ENCODE results near the gene EML4.
"Not testable (repeated sequence)": the region's sequence is repeated elsewhere in the genome, so short reads cannot be mapped to it uniquely, and the experiment has no call there.

The EML4 gene

DNA sequence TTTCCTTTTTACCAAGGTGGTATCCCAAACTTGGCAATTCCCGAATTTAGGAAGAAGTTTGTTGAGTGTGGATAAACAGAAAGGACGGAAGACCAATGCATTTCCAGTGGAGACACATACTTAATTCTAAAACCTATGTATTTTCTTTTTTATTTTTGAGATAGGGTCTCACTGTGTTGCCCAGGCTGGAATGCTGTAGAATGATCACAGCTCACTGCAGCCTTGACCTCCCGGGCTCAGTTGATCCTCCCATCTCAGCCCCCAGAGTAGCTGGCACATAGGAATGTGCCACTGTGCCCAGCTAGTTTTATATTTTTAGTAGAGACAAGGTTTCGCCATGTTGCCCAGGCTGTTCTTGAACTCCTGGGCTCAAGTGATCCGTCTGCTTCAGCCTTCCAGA is 101.6 kb downstream of the EML4 start:
- no peak for DNase-seq

DNA sequence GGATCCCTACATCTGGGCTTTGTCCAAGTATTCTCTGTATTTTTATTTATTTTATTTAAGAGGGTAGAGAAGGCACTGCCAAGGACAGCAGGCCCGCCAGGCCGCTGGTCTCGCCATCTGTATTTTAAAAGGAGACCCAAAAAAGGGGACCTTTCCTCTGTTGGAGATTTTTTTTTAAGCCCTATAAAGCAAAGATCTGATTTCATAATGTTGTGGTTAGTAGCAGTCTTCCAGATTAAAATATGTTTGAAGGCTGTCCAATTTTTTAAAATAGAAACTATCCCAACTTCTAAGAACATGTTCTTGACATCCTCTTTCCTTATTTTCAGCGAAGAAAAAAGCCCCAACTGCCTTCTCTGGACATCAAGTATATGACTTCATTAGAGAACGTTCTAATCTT is 102.1 kb downstream of the EML4 start:
- DNase-seq = not testable (repeated sequence)

DNA sequence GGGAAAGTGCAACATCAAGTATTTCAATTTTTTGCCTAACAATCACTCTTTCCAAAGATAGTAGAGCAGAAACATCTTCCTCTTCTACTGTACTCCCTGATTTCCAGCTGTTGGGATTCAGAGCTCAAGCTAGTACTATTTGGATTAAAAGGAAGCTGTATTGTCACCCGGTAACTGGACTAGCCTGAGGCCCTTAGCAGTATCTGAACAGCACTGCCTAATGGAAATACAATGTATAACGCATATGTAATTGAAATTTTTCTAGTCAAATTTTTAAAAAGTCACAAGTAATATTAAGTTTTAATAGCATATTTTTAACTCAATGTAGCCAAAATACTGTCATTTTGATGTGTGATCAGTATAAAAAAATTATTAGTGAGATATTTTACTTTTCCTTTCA is 105.7 kb downstream of the EML4 start:
- DNase-seq = no peak

DNA sequence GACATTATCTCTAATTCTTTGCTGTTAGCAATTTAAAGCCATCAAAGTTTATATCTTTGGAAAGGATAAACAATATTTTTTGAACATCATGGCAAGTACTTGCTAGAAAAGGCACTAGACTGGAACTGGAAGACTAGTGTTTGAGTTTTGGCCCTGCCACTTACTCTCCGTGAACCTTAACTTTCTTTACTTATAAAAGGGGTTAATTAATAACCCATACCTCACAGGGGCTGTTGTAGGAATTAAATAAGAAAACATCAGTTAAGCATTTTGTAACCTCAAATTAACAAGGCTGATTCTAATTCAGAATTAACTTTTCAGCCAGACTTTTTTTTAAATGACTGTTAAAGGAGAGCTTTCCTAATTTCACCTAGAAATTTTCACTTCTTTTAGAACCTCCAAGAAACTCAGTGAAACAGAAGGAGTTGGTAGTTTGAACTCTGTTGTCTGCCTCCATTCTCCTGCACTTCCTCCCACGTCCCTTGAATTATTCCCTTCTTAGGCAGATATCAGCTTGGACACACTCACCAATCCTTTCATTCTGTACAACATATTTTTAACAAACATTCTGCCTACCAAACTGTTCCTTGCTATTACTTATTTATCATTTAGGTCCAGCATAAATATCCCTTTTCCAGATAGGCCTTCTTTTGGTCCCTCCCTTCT is 112.4 kb downstream of the EML4 start:
- DNase-seq = no peak

DNA sequence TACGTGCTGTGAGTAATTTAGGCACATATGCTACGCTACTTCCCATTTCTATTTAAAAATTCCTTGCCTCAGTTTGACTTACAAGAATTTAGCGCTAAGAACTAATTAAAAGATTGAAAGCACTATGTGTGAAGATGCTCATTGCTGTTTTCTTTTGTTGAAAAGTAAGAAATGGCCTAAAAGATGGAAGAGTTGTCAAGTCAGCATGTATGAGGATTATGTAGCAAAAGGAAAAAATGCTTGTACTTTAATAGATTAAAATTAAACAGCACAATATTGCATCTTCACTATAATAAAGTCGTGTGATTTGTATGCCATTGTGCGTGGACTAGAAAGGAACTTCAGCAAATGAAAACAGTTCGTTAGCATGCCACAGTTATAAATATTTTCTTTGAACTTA is 114.9 kb downstream of the EML4 start:
- no peak for DNase-seq

DNA sequence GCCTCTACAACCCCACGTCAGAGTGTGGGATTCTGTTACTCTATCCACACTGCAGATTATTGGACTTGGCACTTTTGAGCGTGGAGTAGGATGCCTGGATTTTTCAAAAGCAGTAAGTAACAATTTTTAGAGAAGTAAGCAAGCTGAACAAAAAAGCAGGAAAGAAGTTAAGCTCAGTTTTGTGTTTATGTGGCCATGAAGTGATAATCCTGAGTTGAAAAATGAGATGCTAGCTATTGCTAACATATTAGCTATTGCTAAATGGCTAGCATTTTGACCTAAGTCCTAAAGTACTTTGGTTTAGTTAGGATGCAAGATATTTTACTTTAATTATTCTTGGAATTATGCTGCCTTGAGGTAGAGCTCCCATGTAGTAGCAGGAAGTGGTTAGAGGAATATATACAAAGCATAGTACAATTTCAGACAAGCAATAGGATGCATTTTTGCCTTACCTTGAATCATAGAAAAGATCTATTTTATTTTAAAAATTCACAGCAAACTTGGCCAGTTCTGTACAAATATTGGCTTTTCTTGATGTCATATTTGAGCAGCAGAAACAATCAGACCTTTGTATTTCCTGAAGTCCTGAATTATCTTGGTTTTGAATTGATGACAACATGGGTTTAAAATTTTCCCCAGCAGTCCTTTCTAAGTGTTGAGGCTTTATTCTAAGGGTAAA is 117.3 kb downstream of the EML4 start:
- DNase-seq = no peak

DNA sequence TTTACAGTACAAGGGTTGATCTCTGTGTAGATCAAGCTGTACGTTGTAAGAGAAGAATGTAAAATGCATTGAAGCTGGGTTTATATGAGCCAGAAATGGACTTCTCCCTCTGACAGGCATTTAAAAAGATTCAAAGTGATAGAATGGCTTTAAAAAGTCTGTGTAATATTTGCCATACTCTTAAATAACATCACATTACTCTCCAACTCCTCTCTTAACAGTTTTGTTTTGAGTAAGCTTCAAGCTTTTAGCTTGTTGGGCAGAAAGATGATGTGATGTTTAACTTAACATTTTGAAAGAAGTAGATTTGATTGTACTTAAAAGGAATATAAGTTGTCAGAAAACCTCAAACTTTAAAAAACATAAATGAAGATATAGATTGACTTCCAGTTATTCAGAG is 119.7 kb downstream of the EML4 start:
- DNase-seq = no peak

DNA sequence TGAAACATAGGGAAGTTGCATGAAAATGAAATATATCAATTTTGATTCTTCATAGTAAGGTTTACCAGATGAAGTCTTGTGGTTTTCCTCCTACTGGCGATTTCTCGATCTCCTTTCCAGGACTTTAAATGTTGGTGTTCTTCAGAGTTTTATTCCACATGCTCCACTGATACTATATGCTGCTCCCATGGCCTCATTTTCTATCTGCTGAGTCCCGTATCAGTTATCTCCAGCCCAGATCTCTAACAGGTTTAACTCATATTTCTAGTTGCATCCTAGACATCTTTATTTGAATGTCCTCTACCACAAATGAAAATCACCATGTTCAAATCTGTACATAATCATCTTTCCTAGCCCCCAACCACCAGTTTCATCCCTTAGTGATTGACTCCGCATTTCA is 120.1 kb downstream of the EML4 start:
- no peak for DNase-seq

DNA sequence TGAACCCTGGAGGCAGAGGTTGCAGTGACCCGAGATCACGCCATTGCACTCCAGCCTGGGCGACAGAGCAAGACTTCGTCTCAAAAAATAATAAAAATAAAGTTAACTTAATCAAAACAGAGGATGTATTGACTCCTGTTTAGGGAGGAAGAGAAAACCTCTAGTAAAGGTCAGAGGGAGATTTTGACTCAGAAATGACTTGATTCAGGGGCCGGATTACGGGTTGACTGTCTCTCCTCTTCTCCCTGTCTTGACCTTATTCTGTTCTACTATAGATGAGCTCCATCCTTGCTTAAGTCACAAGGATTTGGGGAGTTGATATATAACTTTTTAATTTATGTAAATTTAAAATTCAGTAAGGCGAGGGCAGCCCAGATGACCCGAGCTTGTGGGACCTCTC is 120.9 kb downstream of the EML4 start:
- DNase-seq = no peak

DNA sequence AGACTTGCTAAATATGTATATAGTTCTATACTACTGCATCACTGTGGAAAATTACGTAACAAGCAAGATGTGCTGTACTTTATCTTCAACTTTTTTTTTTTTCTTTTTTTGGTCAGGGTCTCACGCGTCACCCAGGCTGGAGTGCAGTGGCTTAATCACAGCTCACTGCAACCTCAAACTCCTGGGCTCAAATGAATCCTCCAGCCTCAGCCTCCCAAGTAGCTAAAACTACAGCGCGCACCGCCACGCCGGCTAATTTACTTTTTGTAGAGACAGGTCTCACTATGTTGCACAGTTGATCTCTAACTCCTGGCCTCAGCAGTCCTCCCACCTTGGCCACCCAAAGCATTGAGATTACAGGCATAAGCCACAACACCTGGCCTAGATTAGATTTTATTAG is 123.9 kb downstream of the EML4 start:
- no peak for DNase-seq

DNA sequence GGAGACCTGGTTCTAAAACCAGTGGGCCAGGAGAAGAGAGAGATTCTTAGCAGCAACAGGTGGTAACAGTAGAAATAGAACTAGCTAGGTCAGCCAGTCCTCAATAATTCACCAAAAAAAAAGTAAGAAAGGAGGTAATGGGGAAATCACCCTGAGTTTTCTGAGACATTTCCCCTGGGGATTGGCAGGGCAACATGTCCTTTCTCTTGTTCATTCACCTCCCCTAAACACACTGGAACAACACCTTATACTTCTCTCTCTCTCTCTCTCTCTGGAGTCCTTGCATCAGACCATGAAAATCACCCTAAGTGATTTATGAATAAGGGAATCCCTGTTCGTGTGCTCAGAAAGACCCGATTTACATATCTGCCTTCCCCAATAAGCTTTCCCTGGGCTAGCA is 127.1 kb downstream of the EML4 start:
- DNase-seq = peak in 1 of 2 donors; percentile 25

DNA sequence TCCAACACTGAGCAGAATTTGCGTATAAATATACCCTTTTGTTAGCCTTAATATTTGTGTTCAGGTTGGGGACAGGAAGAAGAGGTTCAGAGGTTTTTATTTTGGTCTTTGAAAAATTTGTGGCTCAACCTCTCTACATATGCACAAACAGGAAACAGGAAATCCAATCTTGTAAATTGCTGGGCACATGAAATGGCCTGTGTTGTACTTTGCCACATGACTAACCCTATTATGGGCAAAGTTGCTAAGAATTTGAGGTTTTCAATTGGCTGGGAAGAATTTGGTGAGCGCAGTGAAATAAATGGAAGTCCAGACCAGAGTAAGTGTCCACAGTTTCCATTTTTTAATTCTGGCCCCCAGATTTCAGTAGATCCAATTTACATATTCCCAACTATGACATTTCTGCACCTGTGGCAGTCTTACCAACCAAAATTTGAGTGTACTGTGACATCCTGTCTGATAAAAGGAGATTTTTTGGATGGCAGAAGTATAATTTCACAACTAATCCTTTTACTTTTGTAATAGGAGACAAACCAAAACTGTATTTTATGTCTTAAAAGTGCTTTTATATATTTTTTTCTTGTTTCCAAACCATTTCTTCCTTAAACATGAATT is 128.3 kb downstream of the EML4 start:
- DNase-seq = peak; percentile 2 to 65

DNA sequence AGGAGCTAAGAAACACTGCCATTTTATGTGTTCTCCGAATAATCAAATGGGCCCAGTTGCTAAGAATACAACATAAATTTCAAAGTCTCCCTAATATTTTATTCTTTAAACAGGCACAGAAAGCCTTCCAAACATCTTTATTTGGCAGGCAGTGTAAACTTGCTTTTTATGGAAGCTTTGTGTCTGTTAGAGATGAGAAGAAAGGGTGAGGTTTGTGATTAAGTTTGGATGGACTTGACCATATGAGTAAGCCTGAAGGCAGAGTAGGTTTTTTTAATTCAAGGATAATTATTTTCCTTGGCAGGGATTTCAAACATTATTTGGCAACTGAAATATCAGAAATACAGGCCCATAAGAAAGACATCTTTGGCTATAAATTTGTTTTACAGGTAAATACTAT is 129.0 kb downstream of the EML4 start:
- no peak for DNase-seq

DNA sequence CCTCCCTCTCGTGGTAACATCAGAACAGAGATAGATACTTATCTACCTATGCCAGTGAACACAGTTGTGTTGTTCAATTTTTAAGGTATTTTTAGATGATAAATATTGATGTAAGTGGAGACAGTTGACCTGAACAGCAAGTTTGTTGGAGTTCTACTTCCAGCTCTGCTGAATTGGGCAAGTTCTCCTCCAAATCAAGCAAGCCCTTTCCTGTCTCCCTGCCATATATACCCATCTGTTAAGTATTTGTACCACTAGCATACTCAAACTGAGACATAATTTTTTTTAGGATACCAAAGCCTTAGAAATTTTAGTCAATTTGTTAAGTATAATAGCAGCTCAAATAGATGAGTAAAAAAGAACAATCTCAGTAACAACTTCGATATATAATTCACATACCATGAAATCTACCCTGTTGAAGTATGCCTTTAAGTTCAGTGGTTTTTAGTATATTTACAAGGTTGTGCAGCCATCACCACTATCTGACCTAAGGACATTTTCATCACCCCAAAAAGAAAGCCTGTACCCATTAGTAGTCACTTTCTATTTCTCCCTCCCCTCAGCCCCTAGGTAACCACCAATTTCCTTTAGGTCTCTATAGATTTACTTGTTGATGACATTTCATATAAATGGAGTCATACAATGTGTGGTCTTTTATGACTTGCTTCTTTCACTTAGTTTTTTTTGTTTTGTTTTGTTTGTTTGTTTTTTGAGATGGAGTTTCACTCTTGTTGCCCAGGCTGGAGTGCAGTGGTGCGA is 130.0 kb downstream of the EML4 start:
- no peak for DNase-seq

DNA sequence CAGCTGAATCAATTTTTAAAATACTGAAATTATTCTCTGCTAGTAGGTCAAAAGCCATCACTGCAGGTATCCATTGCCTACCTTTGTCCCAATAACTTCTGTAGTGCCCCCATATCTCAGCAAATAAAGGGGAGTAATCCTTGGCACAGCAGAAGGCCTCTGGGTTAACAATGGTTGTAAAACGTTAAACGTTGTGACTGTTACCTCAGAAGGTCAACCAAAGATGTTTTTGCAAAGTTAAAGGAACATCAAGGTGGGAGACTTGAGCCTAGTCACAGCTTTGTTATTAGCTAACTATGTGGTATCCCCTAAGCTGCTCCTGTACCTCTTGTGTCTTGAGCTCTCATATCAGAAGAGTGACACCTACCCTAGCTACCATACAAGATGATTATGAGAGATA is 131.4 kb downstream of the EML4 start:
- DNase-seq = no peak

DNA sequence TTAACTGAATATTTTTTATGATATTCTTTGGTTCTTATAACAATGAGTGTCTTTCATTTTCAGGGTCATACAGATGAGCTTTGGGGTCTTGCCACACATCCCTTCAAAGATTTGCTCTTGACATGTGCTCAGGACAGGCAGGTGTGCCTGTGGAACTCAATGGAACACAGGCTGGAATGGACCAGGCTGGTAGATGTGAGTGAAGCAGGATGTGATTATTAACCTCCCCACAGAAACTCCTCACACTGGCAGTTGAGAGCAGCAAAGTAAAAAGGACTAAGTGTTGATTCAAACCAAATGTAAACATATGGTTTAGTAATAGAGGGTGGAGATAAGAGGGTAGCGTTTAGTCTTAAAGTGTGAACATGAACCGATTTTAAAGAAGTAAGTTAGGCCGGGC is 134.1 kb downstream of the EML4 start:
- DNase-seq = no peak

DNA sequence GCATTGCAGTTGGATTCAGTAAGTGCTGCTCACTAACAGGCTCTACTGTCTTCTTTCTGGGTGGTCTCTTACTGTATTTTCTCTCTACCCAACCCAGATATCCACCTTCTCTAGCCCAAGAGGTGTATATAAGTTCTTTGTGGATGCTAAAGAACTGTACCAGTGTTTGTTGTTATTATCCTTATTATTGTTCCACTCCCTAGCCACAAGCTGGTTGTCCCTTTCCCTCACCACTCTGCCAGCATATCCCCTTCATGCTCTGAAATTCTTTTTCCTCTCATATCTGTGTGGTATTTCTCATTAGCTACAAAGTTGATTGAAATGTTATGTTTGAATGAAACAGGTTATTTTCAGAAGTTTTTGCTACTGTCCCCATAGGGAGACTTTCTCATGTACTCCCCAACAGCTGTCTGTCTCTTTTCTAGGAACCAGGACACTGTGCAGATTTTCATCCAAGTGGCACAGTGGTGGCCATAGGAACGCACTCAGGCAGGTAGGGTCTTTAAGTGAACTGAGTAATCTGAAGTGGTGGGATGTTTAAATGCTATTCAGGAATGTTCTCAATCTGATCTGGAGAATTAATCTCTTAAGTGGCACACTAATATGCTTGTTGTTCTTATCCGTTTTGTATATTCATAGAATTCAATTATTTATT is 135.0 kb downstream of the EML4 start:
- DNase-seq = no peak

DNA sequence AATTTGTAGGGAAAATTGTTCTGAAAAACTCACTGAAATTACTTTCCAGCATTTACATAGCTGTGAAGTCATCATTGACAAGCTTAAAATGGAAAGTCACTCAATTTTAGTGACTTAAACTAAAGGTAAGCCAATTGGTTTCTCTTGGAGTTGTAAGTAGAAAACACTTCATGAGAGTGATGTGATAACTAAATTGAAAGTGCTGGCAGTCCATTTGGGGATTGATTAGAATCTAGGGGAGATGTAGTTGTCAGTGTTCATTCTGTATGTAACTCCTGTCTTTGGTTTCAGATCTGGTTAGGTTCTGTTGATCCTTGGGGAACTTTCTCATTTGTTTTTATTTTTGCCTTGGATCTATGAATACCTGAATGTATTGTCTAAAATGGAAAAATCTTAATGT is 138.0 kb downstream of the EML4 start:
- DNase-seq = no peak

DNA sequence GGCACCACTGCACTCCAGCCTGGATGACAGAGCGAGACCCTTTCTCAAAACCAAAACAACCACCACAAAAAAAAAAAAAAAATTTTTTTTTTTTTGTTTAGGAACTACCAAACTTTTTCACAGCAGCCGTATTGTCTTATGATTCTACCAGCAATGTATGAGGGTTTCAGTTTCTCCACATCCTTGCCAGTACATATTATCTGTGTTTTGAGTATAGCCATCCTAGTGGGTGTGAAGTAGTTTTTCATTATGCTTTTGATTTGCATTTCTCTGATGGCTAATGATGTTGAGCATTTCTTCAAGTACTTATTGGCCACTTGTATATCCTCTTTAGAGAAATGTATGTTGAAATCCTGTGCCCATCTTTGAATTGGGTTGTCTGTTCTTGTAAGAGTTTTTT is 140.2 kb downstream of the EML4 start:
- DNase-seq = no peak

DNA sequence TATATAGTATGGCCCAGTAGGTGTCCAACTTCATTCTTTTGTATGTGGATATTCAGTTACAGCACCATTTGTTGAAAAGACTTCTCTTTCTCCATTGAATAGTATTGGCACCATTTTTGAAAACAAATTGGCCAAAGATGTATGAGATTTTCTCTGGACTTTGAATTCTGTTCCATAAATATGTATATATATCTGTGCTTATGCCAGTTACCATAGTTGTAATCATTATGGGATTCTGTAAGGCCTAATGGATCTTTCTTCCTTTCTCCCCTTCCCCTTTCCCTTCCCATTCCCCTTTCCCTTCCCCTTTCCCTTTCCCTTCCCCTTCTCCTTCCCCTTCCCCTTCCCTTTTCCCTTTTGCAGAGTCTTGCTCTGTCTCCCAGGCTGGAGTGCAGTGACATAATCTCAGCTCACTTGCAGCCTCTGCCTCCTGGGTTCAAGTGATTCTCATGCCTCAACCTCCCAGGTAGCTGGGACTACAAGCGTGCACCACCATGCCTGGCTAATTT is 140.9 kb downstream of the EML4 start:
- no peak for DNase-seq

DNA sequence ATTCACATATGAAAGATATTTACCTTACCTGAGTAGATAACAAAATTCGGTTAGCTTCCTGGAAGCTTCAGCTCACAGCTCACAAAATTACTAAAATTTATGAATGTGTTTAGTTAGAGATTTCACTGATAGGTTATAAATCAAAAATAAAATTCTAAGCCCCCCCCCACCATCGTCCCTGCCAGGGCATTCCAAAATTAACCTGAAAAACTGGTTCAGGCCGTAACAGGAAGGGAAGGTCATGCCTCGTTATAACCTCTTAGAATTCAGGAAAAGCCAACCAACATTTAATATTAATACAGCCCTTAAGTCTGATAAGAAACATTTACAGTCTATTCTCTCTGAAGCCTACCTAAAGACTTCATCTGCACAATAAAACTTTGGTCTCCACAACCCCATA is 143.0 kb downstream of the EML4 start:
- no peak for DNase-seq

DNA sequence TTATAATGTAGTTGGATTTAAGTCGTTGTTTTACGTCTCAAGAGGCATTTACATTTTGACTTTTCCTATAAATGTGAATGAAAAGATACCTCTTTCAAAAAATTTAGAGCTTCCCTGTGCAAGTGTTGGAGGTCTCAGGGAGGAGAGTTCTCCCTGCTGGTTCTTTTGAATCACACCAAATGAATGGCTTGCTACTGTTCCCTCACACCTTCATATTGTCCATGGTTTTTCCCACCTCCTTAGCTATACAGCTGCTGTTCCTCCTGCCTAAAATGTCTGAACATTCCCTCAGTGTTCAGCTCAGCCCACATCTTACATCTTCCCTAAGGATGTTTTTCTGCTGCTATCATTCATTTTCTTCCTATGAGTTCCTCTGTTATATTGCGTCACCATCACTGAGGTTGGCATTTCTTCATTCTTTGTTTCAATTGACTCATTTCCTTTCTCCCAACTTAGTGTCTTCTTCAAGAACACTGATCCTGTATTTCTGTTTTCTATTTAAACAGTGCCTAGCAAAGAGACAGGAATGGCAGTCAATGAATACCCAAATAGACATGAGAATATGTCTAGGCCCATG is 145.8 kb downstream of the EML4 start:
- no peak for DNase-seq

Data from CD4-positive, alpha-beta T cell treated with Interleukin-1 beta for 1 hour (primary cell).